GM20000 (cell line): ENCODE results near the gene LPAR3.
"Not testable (repeated sequence)": the region's sequence is repeated elsewhere in the genome, so short reads cannot be mapped to it uniquely, and the experiment has no call there.

Experiments used
- DNase-seq: peaks from one replicate; pipeline ENCODE4 v3.0.0; 2012; ENCODE audit warnings: low spot score
- TF ChIP-seq, protein P1 (sequence below): IDR thresholded peaks from 2 replicates; pipeline ENCODE4 v1.5.1; 2012; ENCODE audit warnings: mild to moderate bottlenecking, control low read depth; ENCODE audit errors: extremely low read depth, missing control alignments

The LPAR3 gene

DNA sequence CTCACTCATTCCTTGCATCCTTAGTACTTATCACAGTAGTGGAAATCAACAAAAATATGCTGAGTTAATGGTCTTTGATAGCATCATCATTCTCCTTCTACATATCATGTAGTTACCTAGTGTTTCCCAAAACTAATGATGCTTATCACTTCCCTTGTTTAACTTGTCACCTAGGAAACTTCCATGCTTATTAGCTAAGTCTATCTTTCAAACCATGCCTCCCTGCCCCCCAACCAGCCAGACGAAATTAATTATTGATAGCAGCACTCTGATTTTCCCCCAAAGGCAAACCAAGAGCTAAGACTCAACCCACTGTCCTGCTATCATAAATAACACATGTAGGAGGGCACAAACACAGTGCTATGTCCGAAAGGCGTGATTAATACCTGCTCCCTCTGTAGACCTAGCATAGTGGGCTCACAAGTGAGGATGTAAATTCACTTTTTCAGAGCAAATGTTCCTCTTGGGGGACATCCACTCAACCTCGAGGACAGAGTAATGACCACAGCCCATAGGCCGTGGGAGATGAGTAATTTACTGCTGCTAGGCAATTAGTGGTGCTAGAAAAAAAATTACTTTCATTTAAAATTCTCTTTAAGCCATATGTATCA is 25.8 kb upstream of the LPAR3 start:
- no peak for DNase-seq
- TF ChIP-seq, protein P1, sequence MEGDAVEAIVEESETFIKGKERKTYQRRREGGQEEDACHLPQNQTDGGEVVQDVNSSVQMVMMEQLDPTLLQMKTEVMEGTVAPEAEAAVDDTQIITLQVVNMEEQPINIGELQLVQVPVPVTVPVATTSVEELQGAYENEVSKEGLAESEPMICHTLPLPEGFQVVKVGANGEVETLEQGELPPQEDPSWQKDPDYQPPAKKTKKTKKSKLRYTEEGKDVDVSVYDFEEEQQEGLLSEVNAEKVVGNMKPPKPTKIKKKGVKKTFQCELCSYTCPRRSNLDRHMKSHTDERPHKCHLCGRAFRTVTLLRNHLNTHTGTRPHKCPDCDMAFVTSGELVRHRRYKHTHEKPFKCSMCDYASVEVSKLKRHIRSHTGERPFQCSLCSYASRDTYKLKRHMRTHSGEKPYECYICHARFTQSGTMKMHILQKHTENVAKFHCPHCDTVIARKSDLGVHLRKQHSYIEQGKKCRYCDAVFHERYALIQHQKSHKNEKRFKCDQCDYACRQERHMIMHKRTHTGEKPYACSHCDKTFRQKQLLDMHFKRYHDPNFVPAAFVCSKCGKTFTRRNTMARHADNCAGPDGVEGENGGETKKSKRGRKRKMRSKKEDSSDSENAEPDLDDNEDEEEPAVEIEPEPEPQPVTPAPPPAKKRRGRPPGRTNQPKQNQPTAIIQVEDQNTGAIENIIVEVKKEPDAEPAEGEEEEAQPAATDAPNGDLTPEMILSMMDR, result no peak

DNA sequence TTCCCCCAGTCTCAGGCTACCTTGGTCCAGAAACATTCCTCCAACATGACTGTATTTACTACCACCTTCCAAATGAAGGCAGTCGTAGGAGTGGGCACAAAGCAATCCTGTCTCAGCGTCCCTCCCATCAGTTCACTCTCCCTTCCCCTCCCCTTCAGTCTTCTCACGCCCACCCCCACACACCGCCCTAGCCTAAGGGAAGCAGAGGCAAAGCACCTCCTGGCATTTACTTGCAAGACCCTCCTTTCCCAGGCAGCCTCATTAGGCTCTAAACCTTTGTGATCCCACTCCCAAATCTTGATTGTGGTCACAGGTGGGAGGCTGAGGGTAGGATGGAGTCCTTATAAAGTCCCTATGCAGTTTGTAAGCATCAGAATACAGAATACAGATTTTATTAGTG is 23.9 kb upstream of the LPAR3 start:
- DNase-seq, result no peak
- TF ChIP-seq, protein P1, result no peak

DNA sequence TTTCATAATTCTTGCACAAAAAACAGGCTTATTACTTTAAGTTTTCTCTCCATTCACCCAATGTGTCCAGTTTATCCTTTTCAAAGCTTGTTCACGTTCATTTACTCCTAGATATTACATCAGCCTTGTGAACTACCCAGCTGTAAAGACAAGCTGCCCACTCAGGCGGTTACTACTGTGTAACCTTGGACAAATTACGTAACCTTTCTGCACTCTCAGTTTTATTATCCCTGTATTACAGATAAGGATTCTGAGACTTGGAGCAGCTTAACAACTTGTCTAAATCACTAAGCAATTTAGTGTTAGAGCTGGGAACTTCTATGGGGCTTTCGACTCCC is 20.5 kb upstream of the LPAR3 start:
- TF ChIP-seq, protein P1, result no peak
- no peak for DNase-seq

DNA sequence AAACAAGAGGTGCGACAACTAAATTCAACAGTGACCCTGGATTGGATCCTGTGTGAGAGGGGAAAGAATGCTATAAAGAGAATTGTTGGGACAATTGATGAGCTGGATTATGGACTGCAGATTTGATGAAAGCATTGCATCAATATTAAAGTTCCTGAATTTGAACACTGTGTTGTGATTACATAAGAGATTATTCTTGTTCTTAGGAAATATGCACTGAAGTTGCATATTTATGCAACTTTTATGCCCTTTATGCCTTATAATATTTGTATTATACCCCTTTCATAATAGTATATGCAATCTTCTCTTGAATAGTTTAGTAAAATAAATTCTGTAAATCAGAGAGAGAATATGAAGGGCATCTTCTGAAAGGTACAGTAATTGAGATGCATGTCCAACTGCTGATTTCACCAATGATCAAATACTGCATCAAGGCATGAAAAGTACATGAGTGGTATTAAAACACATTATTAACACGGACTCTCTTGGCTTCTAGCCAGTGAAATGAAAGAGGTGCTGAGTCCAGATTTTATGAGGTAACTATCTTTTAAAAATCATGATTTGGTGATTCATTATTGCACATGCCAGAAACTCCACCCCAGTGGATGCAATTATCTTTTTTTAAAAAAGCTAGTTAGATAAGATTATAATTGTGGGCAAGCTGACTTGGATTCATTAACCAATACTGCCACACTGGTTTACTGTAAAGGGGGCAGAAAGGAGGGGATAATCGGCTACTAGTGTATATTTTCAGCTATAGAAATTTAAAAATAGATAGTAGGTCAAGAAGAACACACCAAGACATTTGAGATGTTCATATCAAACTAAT is 19.9 kb upstream of the LPAR3 start:
- TF ChIP-seq, protein P1, result no peak

DNA sequence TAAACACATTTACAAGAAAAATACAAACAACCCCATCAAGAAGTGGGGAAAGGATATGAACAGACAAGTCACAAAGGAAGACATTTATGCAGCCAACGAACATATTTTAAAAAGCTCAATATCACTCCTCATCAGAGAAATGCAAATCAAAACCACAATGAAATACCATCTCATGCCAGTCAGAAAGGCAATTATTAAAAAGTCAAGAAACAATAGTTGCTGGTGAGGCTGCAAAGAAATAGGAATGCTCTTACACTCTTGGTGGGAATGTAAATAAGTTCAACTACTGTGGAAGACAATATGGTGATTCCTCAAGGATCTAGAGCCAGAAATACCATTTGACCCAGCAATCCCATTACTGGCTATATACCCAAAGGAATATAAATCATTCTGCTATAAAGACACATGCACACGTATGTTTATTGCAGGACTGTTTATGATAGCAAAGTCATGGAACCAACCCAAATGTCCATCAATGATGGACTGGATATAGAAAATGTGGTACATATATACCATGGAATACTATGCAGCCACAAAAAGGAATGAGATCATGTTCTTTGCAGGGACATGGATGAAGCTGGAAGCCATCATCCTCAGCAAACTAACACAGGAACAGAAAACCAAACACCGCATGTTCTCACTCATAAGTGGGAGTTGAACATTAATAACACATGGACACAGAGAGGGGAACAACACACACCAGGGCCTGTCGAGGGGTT is 15.9 kb upstream of the LPAR3 start:
- not testable (repeated sequence) for DNase-seq

More for the DNA sequence above, 19.9 kb upstream of the LPAR3 start:
- DNase-seq, result no peak

DNA sequence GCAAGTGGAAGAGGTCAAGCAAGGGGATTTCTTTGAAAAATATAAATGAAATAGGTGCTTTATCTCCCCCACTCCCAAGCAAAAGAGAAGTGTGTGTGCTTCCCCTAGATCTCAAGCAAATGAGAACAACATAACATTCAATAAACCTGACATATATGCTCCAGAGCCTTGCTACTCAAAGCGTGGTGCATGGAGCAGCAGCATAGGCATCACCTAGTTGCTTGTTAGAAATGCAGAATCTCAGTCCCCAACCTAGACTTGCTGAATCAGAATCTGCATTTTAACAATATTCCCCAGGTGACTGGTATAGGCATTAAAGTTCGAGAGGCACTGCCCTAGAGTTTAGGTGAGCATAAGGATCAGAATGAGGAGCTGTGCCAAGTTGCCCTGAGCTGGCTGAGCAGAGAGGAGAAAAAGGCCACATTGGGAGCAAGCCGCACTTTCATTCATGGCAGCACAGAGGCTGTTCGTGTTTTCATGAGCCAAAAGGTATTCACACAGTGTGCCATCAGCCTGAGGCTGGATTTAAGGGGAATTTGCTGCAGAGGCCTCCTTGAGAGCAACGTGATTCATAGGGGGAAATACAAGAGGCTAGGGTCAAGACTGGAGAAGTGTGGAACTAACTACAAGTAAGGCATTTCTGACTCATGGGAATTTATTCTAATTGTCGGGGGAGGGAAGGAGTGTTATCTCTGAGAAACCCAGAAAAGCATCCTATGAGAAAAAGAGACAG is 14.3 kb upstream of the LPAR3 start:
- DNase-seq, result no peak
- TF ChIP-seq, protein P1, result no peak

DNA sequence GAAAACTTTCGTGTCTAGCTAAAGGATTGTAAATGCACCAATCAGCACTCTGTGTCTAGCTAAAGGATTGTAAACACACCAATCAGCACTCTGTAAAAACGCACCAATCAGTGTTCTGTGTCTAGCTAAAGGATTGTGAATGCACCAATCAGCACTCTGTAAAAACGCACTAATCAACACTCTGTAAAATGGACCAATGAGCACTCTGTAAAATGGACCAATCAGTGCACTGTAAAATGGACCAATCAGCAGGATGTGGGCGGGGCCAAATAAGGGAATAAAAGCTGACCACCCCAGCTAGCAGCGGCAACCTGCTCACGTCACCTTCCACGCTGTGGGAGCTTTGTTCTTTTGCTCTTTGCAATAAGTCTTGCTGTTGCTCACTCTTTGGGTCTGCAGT is 9.7 kb upstream of the LPAR3 start:
- not testable (repeated sequence) for DNase-seq

DNA sequence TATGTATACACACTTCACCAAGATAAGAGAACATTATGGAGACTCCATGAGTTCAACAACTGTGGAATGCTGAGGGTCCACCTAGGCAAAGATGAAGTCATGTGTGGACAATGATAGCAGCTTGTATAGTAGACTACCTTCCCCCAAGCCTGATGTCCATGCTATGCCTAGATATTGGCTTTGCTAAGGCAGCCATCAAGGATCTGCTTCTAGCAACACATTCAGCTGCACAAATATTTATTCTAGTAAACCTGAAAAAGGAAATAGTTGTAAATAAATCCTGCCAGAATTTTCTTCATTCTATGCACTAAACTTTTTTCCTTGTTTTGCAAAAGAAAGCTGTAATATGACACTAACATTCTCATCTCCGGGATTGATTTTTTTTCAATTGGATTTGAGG is 7.0 kb upstream of the LPAR3 start:
- no peak for DNase-seq
- TF ChIP-seq, protein P1, result no peak
